ENCODE measurements around the gene DNAJB1. TPM values are rescaled to one million over a fixed set of nuclear protein-coding genes. Genes with fewer than 3 reads are reported as not detected.
"Not testable (repeated sequence)": the region's sequence is repeated elsewhere in the genome, so short reads cannot be mapped to it uniquely, and the experiment has no call there.

DNAJB1 gene
- total RNA-seq, 1 donor from 2014 or later: 113 TPM

- Mint-ChIP-seq H3K4me1 (ENCODE audit: low read depth) (peaks cover 44% of the 10 kb centered on the region), H3K4me3 (ENCODE audit: low read depth) (no peak overlapping the region), H3K27me3 (ENCODE audit: low read depth) (no peaks in the 10 kb centered on the region), H3K36me3 (ENCODE audit: low read depth) (peaks cover 23% of the 10 kb centered on the region), H3K27ac (peak overlapping the region; percentile 52), H3K9me3 (no peaks in the 10 kb centered on the region)
- no peak for DNase-seq (ENCODE audit: low spot score)
- intact Hi-C loops (cut with micrococcal nuclease): loop anchor here (10.0 kb wide), 1 partner anchor 1346 kb away; no protein-coding TSS in a partner anchor
These were observed 7.6 kb downstream of the DNAJB1 start for GRCh38 chr19:14510311-14511228.

GRCh38 chr19:14507704-14508542, 10.3 kb downstream of the DNAJB1 start:
- Mint-ChIP-seq H3K4me3 (ENCODE audit: low read depth) (no peak overlapping the region), H3K27ac (no peak overlapping the region), H3K36me3 (ENCODE audit: low read depth) (no peaks in the 10 kb centered on the region), H3K9me3 (no peaks in the 10 kb centered on the region), H3K27me3 (ENCODE audit: low read depth) (peaks cover 4% of the 10 kb centered on the region), H3K4me1 (ENCODE audit: low read depth) (peaks cover 35% of the 10 kb centered on the region)
- no peak for DNase-seq (ENCODE audit: low spot score)
- intact Hi-C loops (cut with micrococcal nuclease): no loop called here

- no peak overlapping the region for H3K4me3 Mint-ChIP-seq (ENCODE audit: low read depth)
- peaks cover 4% of the 10 kb centered on the region for H3K27me3 Mint-ChIP-seq (ENCODE audit: low read depth)
- intact Hi-C loops (cut with micrococcal nuclease): no loop called here
- H3K4me1 Mint-ChIP-seq (ENCODE audit: low read depth): peaks cover 29% of the 10 kb centered on the region
- H3K9me3 Mint-ChIP-seq: no peaks in the 10 kb centered on the region
- H3K36me3 Mint-ChIP-seq (ENCODE audit: low read depth): no peaks in the 10 kb centered on the region
- DNase-seq (ENCODE audit: low spot score): peak; percentile 58
- peak overlapping the region; percentile 17 for H3K27ac Mint-ChIP-seq
These were observed 12.5 kb downstream of the DNAJB1 start for GRCh38 chr19:14505488-14506239.

- intact Hi-C loops (cut with micrococcal nuclease); H3K27me3 Mint-ChIP-seq (ENCODE audit: low read depth); DNase-seq (ENCODE audit: low spot score); H3K36me3 Mint-ChIP-seq (ENCODE audit: low read depth); H3K4me3 Mint-ChIP-seq (ENCODE audit: low read depth); H3K9me3 Mint-ChIP-seq; H3K27ac Mint-ChIP-seq: not testable (repeated sequence)
- H3K4me1 Mint-ChIP-seq (ENCODE audit: low read depth): peaks cover 24% of the 10 kb centered on the region
These were observed 13.6 kb downstream of the DNAJB1 start for GRCh38 chr19:14504575-14504974.

GRCh38 chr19:14503285-14503684, 14.9 kb downstream of the DNAJB1 start:
- intact Hi-C loops (cut with micrococcal nuclease): no loop called here
- H3K9me3 Mint-ChIP-seq: no peaks in the 10 kb centered on the region
- no peak for DNase-seq (ENCODE audit: low spot score)
- peaks cover 21% of the 10 kb centered on the region for H3K4me1 Mint-ChIP-seq (ENCODE audit: low read depth)
- H3K27me3 Mint-ChIP-seq (ENCODE audit: low read depth): peaks cover 4% of the 10 kb centered on the region
- no peak overlapping the region for H3K4me3 Mint-ChIP-seq (ENCODE audit: low read depth)
- no peak overlapping the region for H3K27ac Mint-ChIP-seq
- no peaks in the 10 kb centered on the region for H3K36me3 Mint-ChIP-seq (ENCODE audit: low read depth)

GRCh38 chr19:14502334-14503092, 15.7 kb downstream of the DNAJB1 start:
- no peaks in the 10 kb centered on the region for H3K9me3 Mint-ChIP-seq
- DNase-seq (ENCODE audit: low spot score): no peak
- H3K4me3 Mint-ChIP-seq (ENCODE audit: low read depth): no peak overlapping the region
- H3K36me3 Mint-ChIP-seq (ENCODE audit: low read depth): no peaks in the 10 kb centered on the region
- no peak overlapping the region for H3K27ac Mint-ChIP-seq
- H3K4me1 Mint-ChIP-seq (ENCODE audit: low read depth): peaks cover 17% of the 10 kb centered on the region
- intact Hi-C loops (cut with micrococcal nuclease): no loop called here
- H3K27me3 Mint-ChIP-seq (ENCODE audit: low read depth): peaks cover 4% of the 10 kb centered on the region

GRCh38 chr19:14497228-14497921, 20.8 kb downstream of the DNAJB1 start:
- Mint-ChIP-seq H3K27me3 (ENCODE audit: low read depth) (no peaks in the 10 kb centered on the region), H3K36me3 (ENCODE audit: low read depth) (no peaks in the 10 kb centered on the region), H3K9me3 (no peaks in the 10 kb centered on the region), H3K27ac (no peak overlapping the region), H3K4me3 (ENCODE audit: low read depth) (peak overlapping the region; percentile 75), H3K4me1 (ENCODE audit: low read depth) (peaks cover 12% of the 10 kb centered on the region)
- DNase-seq (ENCODE audit: low spot score): no peak
- intact Hi-C loops (cut with micrococcal nuclease): no loop called here

GRCh38 chr19:14496834-14497227, 21.4 kb downstream of the DNAJB1 start:
- no peak for DNase-seq (ENCODE audit: low spot score)
- H3K4me3 Mint-ChIP-seq (ENCODE audit: low read depth): peak overlapping the region; percentile 75
- H3K27ac Mint-ChIP-seq: peak overlapping the region; percentile 30
- H3K9me3 Mint-ChIP-seq: no peaks in the 10 kb centered on the region
- H3K4me1 Mint-ChIP-seq (ENCODE audit: low read depth): peaks cover 12% of the 10 kb centered on the region
- no peaks in the 10 kb centered on the region for H3K27me3 Mint-ChIP-seq (ENCODE audit: low read depth)
- intact Hi-C loops (cut with micrococcal nuclease): no loop called here
- no peaks in the 10 kb centered on the region for H3K36me3 Mint-ChIP-seq (ENCODE audit: low read depth)

- intact Hi-C loops (cut with micrococcal nuclease): no loop called here
- H3K27ac Mint-ChIP-seq: peak within 1 kb of the TSS; percentile 33
- peaks cover 4% of the 10 kb centered on the region for H3K36me3 Mint-ChIP-seq (ENCODE audit: low read depth)
- no peaks in the 10 kb centered on the region for H3K27me3 Mint-ChIP-seq (ENCODE audit: low read depth)
- DNase-seq (ENCODE audit: low spot score): peak; percentile 82
- peak within 1 kb of the TSS; percentile 77 for H3K4me3 Mint-ChIP-seq (ENCODE audit: low read depth)
- H3K4me1 Mint-ChIP-seq (ENCODE audit: low read depth): peaks cover 12% of the 10 kb centered on the region
- H3K9me3 Mint-ChIP-seq: no peaks in the 10 kb centered on the region
These were observed 22.0 kb downstream of the DNAJB1 start, which contains the start of gene GIPC1 for GRCh38 chr19:14496029-14496833. Gene GIPC1, minus strand, starts transcription at chr19:14496127. Its CDS starts 13,151 bp downstream, at chr19:14482976.

GRCh38 chr19:14495672-14496028, 22.5 kb downstream of the DNAJB1 start:
- peaks cover 12% of the 10 kb centered on the region for H3K4me1 Mint-ChIP-seq (ENCODE audit: low read depth)
- H3K27me3 Mint-ChIP-seq (ENCODE audit: low read depth): no peaks in the 10 kb centered on the region
- peaks cover 7% of the 10 kb centered on the region for H3K36me3 Mint-ChIP-seq (ENCODE audit: low read depth)
- DNase-seq (ENCODE audit: low spot score): no peak
- intact Hi-C loops (cut with micrococcal nuclease): no loop called here
- no peak overlapping the region for H3K27ac Mint-ChIP-seq
- H3K9me3 Mint-ChIP-seq: no peaks in the 10 kb centered on the region
- H3K4me3 Mint-ChIP-seq (ENCODE audit: low read depth): peak overlapping the region; percentile 77

All from activated T-helper 2 cell treated with anti-CD3 and anti-CD28 coated beads, Interferon-gamma antibody, Interleukin-2, Interleukin-4, amounts not matched to agents 10 μg/mL and 5 μg/mL and 100 μg/mL, durations not matched to agents 14 hours and 24 hours and 36 hours (primary cell).